Glomerular visceral epithelial cell (primary cell): ENCODE results near the gene DHCR7.

Experiments
- DNase-seq: peaks from one replicate; pipeline ENCODE4 v3.0.0-alpha.2; 2016; ENCODE audit errors: extremely low spot score

The DHCR7 gene

GRCh38 chr11:71420455-71421241 lies 27.5 kb downstream of the DHCR7 start:
- DNase-seq, result peak; percentile 52

- no peak for DNase-seq
Measured at GRCh38 chr11:71418643-71419042, 29.6 kb downstream of the DHCR7 start.

- no peak for DNase-seq
Measured at GRCh38 chr11:71414645-71415044, 33.5 kb downstream of the DHCR7 start.

GRCh38 chr11:71410363-71410966 lies 37.7 kb downstream of the DHCR7 start:
- no peak for DNase-seq

- DNase-seq, result no peak
Measured at GRCh38 chr11:71408826-71409225, 39.4 kb downstream of the DHCR7 start.

GRCh38 chr11:71407356-71407755 lies 40.8 kb downstream of the DHCR7 start:
- DNase-seq, result no peak

GRCh38 chr11:71406681-71407080 lies 41.5 kb downstream of the DHCR7 start:
- no peak for DNase-seq

GRCh38 chr11:71404209-71404608 lies 44.0 kb downstream of the DHCR7 start:
- no peak for DNase-seq

- no peak for DNase-seq
Measured at GRCh38 chr11:71402878-71403277, 45.3 kb downstream of the DHCR7 start.

GRCh38 chr11:71400216-71400615 lies 48.0 kb downstream of the DHCR7 start:
- no peak for DNase-seq

- no peak for DNase-seq
Measured at GRCh38 chr11:71399341-71399740, 48.9 kb downstream of the DHCR7 start.

- DNase-seq, result no peak
Measured at GRCh38 chr11:71397961-71398360, 50.2 kb downstream of the DHCR7 start.

GRCh38 chr11:71397331-71397860 lies 50.8 kb downstream of the DHCR7 start:
- no peak for DNase-seq

- no peak for DNase-seq
Measured at GRCh38 chr11:71396548-71397123, 51.6 kb downstream of the DHCR7 start.

- DNase-seq, result no peak
Measured at GRCh38 chr11:71395774-71396173, 52.4 kb downstream of the DHCR7 start.

GRCh38 chr11:71395263-71395560 lies 53.0 kb downstream of the DHCR7 start:
- DNase-seq, result no peak

GRCh38 chr11:71393283-71393682 lies 54.9 kb downstream of the DHCR7 start:
- no peak for DNase-seq

- no peak for DNase-seq
Measured at GRCh38 chr11:71391796-71392195, 56.4 kb downstream of the DHCR7 start.

- no peak for DNase-seq
Measured at GRCh38 chr11:71391352-71391751, 56.8 kb downstream of the DHCR7 start.

- no peak for DNase-seq
Measured at GRCh38 chr11:71388637-71389235, 59.5 kb downstream of the DHCR7 start.

GRCh38 chr11:71387784-71388636 lies 60.2 kb downstream of the DHCR7 start:
- DNase-seq, result no peak

GRCh38 chr11:71387200-71387599 lies 61.0 kb downstream of the DHCR7 start:
- DNase-seq, result no peak
